HG02588 (cell line): ENCODE results near the gene LAMA2.
"Not testable (repeated sequence)": the region's sequence is repeated elsewhere in the genome, so short reads cannot be mapped to it uniquely, and the experiment has no call there.

Experiments used
- ATAC-seq: cut with Tn5 transposase; IDR thresholded peaks from one replicate; pipeline ENCODE4 v1.9.1; 2021; ENCODE audit warnings: mild to moderate bottlenecking, moderate library complexity; ENCODE audit not compliant: unreplicated experiment

LAMA2 gene

DNA sequence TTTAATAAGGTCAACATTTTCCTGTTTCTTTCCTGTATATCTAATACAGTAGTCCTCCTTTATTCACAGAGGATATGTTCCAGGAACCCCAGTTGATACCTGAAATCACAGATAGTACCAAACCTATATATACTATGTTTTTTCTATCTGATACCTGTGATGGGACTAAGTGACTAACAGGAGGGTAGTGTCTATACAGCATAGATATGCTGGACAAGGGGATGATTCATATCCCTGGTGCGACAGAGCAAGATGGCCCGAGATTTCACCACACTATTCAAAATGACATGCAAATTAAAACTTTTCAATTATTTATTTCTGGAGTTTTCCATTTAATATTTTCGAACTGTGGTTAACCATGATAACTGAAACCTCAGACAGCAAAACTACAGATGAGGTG is 281.1 kb downstream of the LAMA2 start:
- no peak for ATAC-seq

DNA sequence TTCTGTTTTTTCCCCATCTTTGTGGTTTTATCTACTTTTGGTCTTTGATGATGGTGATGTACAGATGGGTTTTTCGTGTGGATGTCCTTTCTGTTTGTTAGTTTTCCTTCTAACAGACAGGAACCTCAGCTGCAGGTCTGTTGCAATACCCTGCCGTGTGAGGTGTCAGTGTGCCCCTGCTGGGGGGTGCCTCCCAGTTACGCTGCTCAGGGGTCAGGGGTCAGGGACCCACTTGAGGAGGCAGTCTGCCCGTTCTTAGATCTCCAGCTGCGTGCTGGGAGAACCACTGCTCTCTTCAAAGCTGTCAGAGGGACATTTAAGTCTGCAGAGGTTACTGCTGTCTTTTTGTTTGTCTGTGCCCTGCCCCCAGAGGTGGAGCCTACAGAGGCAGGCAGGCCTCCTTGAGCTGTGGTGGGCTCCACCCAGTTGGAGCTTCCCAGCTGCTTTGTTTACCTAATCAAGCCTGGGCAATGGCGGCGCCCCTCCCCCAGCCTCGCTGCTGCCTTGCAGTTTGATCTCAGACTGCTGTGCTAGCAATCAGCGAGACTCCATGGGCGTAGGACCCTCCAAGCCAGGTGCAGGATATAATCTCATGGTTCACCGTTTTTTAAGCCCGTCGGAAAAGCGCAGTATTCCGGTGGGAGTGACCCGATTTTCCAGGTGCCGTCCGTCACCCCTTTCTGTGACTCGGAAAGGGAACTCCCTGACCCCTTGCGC is 289.5 kb downstream of the LAMA2 start:
- ATAC-seq, result not testable (repeated sequence)

DNA sequence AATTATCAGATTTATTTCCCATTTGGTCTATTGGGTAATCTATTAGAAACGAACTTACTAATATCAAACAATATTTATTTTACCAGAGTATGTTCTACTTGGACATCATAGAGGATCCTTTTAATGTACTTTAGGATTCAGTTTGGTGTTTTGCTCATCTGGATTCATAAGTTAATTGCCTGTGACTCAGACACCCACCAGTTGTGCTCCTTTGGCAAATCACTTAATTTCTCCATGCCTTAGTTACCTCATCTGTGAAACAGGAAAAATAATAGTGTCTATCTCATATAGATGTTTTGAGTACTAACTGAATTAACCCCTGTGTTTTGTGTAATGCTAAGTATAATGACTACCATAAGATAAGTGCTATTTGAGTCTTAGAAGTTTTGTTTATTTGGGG is 292.1 kb downstream of the LAMA2 start:
- ATAC-seq, result no peak

DNA sequence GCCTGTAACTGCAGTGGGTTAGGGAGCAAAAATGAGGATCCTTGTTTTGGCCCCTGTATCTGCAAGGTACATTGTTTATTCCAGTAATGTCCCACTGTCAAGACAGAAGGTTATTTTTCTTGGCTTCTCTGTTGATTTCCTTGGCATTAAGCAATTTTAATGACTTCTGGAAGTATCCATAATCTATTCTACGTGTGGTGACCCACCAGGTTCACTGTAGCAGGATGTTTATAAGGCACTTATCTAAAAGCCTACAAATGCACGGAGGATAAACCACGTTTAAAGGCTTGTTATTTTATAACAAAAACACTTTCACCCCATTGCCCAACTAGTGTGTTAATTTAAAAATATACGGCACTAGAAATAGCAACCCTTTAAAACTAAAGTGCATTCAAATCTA is 294.9 kb downstream of the LAMA2 start:
- ATAC-seq, result no peak

DNA sequence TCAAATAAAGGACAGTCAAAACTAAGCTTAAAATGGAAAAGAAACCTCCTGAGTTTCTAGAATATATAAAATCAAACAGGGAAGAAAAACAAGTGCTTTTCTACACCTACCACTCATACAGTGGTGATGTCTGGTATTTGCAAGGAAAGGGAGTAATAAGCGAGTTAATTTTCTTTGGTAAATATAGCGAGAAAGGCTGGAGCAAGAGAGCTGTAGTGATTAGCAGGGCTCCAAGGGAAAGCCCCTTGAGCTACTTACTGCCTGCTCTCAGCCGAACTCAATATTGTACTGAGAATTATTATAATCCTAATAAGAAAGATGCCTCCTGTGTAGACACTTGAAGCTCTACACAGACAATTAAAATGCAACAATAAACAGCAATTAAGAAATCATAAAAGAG is 296.3 kb downstream of the LAMA2 start:
- no peak for ATAC-seq

DNA sequence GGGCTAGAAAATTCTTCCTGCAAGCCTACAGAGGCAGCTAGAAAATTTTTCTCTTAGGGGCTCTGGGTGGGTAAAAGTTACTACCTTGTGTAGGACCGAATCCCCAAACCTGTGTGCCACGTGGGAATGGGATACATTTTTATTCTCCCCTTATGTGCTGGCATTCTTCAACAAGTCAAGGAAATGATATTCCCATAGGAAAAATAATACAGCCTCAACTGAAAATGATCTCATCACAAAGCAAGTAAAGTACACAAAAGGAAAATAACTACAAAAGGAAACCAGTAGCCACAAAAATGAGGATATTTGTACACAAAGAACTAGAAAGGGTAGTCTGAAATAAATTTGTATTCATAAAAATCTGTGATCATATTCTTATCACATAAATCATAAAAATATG is 298.1 kb downstream of the LAMA2 start:
- no peak for ATAC-seq

DNA sequence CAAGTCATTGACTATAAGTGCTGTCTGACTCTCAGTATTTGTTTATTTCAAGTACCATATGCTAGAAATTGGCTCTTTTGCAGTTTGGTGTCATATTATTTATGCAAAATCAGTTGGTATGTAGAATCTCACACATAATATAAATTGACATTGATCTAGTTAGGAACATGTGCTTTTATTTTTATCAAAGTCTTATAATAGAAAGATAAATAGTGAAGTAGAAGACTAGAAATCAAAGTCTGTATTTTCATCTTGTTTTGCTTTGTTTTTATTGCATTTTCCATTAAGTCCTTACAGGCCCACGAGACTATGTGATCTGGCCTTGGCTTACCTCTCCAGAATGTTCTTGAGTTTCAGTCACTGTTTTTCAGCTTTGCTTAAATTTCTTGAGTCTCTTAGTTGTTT is 300.3 kb downstream of the LAMA2 start:
- no peak for ATAC-seq

DNA sequence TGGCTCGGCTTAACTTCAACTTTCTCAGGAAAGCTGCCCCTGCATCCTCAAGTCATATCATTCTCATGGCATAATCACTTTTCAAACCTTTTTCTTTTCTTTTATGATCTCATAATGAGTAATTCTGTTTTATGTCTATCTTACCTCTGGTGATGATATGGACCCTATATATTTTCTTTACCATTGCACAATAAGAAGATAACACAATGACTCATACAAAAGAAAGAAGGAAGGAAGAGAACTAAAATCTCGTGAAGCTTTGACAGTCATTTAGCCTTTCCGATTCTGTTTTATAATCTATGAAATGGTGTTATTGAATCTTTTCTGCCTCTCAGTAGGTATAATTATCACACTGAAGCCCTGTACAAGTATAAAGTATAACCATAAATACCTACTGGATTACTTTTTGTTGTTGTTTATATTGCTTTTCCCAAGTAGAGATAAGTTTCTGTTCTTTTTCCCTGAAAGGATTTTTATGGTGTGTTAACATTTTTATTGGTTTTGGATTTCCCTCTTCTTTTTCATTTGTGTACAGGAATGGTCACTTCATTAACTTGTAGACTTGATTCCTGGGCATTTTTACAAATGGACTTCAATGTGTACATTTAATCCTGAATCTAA is 300.9 kb downstream of the LAMA2 start:
- ATAC-seq, result no peak

DNA sequence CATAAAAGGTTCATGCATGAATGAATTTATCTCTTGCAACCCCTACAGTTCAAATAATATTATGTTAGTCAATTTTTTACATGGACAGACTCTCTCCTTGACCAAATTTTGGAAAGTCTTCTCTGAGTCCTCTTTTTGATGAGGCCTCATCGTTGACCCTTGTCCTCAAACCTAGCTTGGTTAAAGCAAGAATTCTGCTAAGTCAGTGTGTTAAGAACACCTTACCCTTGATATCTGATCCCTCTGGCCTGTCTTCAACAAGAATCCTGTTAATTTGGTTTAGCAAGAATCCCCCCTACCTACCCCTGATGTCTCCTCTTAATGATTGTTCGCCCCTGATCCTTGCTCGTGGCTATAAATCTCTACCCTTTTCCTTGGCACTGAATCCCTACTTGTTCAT is 301.4 kb downstream of the LAMA2 start:
- ATAC-seq, result no peak

DNA sequence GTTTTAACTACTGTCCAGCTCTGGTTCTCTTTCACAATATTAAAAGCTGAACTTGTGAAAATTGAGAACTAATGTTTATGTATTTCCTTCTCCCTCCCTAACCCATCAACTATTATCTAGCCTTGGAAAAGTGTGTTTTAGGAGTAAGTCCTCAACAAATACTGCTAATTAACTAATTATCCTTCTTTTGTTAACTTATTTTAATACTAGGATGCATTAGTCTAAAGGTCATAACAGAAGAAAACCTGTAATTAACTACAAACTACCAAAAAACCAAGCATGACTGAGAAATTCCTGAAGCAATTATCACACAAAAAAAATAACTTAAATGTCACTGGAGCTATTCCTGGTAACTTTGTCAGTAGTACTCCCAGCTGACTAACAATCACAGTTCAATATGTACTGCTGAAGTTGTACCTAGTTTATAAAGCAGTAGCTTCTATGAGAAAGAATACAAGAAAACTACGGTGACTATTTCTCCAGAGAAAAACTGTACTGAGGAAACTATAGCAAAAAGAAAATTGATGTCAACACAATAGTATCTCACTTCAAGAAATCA is 301.9 kb downstream of the LAMA2 start:
- ATAC-seq, result no peak

DNA sequence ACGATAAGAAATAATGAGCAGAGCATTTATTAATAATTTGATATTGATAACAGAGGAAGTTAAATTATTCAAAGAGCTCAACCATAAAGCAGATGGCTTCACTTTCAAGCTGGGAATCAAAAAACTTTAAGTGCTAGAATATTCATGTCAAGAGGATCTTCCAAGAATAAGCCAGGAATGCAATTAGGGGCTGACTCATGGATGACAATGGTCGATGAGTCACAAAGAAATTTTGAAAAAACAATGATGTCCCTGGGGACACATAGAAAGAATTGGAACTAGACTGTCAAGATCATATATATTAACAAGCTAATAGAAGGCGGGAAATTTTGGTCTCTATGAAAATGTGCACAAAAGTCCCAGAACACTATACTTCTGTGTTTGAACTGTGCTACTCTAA is 304.1 kb downstream of the LAMA2 start:
- ATAC-seq, result no peak

DNA sequence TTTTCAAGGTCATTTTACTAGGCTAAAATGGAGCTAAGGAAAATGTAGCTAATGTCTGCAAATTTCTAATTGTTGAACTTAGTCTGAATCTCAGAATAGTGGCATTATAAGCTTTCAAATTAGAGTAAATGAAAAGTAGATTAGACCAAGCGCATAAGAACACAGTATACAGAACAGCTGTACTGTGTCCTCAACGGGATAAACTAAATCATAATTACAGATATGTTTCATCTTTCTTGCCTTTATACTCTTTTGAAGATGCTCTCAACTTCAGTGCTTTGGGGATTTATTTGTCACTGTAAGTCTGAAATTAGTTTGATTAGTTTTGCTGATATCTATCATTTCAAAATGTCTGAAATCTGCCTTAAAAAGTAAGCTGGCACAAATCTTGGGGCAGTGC is 305.4 kb downstream of the LAMA2 start:
- ATAC-seq, result no peak

DNA sequence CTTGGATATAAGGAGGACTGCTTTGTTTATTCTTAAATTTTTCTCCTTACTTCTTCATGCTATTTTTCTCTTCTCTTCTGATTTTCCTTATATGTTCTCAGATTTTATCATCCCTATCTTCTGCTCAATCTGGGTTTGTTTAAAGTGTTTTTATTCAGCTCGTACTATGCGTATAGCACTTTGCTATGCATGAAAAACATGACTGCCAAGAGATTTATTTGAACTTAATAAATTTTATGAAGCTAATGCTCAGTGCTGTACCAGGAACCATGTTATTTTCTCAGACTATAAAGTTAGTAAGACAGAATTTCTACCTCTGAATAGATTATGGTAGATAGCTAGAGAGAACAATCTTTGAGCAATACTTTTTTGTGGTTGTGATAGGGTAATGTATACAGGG is 305.9 kb downstream of the LAMA2 start:
- no peak for ATAC-seq

DNA sequence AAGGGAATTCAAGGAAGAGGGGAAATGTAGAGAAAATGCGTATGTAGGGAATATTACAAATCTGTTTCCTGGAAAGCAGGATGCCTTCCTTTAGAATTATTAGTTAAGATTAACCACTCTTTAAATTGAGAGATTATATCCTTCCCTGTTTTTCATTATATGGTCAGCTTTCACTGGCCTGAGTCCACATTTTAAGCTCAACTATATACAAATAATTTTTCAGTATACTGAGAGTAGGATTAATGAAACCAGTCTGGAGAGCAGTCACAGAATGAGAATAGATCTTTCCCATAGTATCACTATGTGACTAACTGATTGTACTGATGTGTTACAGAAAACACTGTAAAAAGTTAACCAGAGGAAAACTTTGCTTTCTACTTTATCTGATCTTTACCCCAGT is 306.3 kb downstream of the LAMA2 start:
- ATAC-seq, result no peak

DNA sequence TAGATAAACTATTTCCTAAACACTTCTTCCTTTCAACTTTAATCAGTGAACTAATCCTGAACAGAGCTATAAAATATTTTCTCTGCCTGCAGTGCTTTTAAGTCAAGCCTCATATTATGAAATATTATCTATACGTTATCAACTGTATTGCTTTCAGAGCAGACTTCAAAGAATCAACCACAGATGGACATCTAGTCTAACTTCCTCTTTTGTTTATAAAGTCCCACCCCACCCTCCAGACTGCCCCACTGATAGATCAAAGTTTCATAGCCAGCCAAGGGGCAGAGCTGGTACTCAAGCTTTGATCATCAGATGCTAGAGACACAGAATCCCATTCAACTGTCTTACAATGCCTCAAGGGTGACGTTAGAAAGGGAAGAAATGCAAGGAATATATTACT is 308.3 kb downstream of the LAMA2 start:
- no peak for ATAC-seq

DNA sequence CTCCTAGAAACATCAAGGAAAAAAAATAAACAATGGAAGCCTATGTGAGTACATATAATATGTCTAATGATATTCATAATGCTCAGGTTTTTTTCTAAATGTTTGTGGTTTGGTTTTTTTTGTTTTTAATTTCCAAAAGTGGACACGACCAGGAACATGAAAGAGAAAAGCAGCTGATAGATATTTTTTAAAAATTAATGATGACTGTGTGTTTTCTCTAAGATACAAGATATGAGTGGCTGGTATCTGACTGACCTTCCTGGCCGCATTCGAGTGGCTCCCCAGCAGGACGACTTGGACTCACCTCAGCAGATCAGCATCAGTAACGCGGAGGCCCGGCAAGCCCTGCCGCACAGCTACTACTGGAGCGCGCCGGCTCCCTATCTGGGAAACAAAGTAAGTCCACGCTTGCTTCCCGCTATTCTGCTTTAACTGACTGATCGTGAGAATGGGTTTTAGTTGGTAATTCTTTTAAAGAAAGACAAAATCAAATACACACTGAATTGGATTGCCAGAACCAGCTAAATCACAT is 309.6 kb downstream of the LAMA2 start:
- ATAC-seq, result no peak

DNA sequence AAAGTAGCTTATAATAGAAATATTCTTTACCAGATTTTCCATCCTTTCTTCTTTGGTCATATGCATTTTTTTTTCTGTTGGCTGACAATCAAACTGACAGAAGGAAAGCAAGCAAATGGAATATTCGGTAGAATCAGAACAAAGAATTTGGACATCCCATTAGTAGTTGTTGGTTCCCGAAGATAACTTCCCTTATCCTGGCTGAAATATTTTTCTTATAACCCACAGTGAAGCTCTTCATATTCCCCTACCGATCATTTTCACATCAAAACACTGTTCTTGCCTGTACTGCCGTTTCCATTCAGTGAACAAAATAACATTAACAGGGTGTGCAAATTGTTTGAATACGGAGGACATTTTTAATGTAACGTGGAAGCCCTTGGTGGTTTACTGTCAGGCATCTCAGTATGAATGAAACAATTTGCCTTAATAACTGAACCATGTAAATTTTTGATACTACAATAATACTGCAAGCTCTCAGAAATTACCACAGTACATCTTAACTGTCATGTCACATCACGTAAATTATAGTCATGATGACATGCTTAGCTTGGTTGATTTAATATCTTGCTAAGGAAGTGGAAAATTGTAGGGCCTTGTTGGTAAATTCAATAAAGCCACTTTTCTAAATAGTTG is 311.5 kb downstream of the LAMA2 start:
- no peak for ATAC-seq

DNA sequence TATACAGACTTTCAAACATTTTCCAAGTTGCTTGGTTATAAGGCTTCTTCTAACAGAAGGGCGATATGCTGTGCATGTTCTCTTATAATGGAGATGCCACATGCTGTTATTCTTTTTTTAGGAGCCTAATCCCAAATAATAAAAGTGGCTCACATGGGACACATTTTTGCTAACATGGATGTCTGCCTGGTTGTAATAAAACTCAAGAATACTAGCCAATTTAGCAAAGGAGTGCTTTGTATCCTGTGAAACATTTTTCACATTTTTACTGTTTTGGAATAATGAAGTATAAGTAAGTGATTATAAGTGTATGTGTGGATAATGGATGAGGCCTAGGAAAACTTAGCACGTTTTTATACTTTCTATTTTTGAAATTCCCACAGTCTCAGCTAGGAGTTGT is 312.2 kb downstream of the LAMA2 start:
- no peak for ATAC-seq

DNA sequence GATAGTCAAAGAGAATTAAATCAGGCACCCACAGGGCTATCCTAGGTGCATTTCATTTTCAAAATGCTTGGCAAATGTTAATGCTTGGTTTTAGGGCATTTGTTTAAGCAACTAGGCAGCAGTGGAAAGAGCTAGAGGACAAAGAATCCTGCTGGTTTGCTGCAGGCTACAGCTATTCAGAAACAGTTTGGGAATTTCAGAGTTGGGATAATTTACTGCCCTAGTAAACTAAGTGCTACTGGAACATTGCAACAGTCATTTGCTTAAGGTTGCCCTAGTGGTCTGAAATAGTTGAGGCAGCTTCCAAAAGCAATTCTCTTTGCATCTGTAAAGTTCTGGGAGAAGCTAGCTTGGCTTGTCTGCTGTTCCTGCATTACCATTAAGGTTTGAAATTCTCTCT is 312.7 kb downstream of the LAMA2 start:
- ATAC-seq, result no peak

DNA sequence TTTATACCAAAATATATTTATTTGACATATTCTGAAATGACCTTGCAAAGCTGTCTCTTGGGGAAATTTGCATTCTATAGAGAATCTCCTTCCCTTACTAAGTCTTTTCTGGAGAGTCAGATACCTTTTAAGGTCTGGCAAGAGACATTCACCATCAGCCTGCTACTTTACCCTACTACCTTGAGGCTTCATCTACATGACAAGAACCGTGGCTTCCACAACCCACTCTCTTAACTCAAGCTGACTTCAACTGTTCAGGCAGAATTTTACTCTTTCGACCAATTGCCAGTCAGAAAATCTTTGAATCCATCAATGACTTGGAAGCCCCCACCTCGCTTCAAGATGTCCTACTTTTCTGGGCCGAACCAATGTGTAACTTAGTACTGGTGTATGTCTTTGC is 314.2 kb downstream of the LAMA2 start:
- no peak for ATAC-seq

DNA sequence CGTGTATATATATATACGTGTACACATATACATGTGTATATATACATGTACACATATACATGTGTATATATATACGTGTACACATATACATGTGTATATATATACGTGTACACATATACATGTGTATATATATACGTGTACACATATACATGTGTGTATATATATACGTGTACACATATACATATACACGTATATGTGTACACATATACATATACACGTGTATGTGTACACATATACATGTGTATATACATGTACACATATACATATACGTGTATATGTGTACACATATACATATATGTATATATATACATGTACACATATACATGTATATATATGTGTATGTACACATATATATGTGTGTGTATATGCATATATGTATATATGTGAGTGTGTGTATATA is 317.2 kb downstream of the LAMA2 start:
- ATAC-seq, result no peak
